GM11168 (cell line): Measurements from ENCODE around the gene MAGEA2B.
"Not testable (repeated sequence)": the region's sequence is repeated elsewhere in the genome, so short reads cannot be mapped to it uniquely, and the experiment has no call there.

Experiments
- in situ Hi-C: fragments of 300-500 bp; cut with MboI; formaldehyde crosslinking; loops from one replicate; pipeline ENCODE4 v1.12.0; 2022; ENCODE audit warnings: low sequenced_read_pairs; ENCODE audit not compliant: unreplicated experiment

Gene MAGEA2B

DNA sequence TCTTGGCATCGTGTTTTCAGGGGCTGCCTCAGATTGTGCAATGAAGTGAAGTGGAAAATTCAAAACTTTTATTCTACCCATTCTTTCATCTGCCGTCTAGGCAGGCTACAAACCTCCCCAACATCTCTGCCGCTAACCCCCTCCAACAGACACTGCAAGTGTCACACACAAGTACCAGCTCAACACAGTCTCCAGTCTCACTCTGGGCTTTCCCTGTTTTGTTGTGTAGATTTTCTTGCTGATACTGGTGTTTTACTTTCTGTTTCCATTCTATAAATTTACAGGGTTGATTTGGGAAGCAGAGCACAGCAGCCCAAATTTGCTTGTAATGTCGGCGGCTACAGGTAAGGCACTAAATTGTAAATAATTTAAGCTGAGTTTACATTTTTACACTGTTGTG is 40.4 kb downstream of the MAGEA2B start:
- in situ Hi-C loops = not testable (repeated sequence)

DNA sequence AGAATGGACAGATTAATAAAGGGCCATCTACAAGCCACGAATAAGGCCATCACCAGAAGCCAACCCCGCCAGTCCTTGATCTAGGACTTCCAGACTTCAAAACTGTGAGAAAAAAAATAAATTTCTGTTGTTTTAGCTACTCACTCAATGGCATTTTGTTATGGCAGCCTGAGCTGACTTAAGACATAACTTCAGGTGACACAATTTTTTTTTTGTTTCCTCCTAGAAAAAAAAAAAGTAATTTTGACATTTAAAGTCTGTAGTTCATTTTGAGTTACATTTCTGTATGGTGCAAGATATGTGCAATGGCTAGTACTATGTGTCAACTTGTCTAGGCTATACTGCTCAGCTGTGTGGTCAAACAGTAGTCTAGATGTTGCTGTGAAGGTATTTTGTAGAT is 44.5 kb downstream of the MAGEA2B start, which contains the start of gene CSAG3:
CSAG3 (plus strand) TSS at position 301 of the 400 bp plus-strand sequence.
- in situ Hi-C loops = not testable (repeated sequence)

- in situ Hi-C loops = not testable (repeated sequence)
Measured at GRCh38 chrX:152759544-152759943, 45.1 kb downstream of the MAGEA2B start.

DNA sequence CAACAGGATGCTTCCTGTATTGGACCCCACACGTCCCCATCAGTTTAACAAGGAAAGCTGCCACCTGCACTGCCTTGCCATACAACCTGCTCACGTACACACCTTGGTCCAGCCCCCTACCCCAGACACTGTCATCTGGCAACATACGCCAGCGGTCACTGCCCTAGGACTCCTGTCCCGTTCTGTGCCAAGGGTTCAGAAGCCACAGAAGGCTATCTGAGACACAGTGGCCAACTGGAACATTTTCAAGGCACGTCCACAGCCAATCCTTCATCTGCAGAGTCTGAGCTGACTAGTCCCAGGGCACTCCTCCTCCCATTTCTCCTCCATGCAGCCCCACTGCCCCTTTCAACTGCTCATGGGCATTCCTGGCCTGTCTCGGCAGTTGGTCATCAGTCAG is 47.2 kb downstream of the MAGEA2B start:
- in situ Hi-C loops = not testable (repeated sequence)

GRCh38 chrX:152766562-152766961 is 52.1 kb downstream of the MAGEA2B start:
- in situ Hi-C loops = not testable (repeated sequence)
